Esophagus squamous epithelium (tissue), 5 donors: ENCODE data around the gene ALCAM. TPM values are rescaled to one million over a fixed set of nuclear protein-coding genes. Genes with fewer than 3 reads are reported as not detected.

Experiments
- DNase-seq: peaks from one replicate; lab custom pipeline; 2025; lab: John Stamatoyannopoulos, UW
- H3K27ac ChIP-seq, 4 donors: fragments of 200-600 bp; sonication (generic); one replicate each; pipeline ENCODE4 v1.5.1; 2016 to 2019; ENCODE audit warnings: mild to moderate bottlenecking in 1 of 4
- H3K27me3 ChIP-seq, 4 donors: fragments of 200-600 bp; sonication (generic); 1 replicate in 3 of 4; 2 replicates in 1 of 4; pipeline versions ENCODE4 v1.5.1 to v1.6.0; 2017 to 2021; ENCODE audit warnings: antibody characterized with exemption in 1 of 4
- H3K36me3 ChIP-seq, 3 donors: fragments of 200-600 bp; sonication (generic); one replicate each; pipeline ENCODE4 v1.5.1; 2016 to 2019
- H3K4me1 ChIP-seq, 3 donors: fragments of 200-600 bp; sonication (generic); one replicate each; pipeline ENCODE4 v1.5.1; 2017 to 2019
- H3K4me3 ChIP-seq, 4 donors: fragments of 200-600 bp; sonication (generic); 1 replicate in 3 of 4; 2 replicates in 1 of 4; pipeline ENCODE4 v1.5.1; 2016 to 2019; ENCODE audit warnings: mild to moderate bottlenecking in 2 of 4, moderate library complexity in 1 of 4
- H3K9me3 ChIP-seq, 3 donors: fragments of 200-600 bp; sonication (generic); one replicate each; pipeline ENCODE4 v1.5.1; 2016 to 2019
- POLR2A ChIP-seq, 4 donors: fragments of 450-650 bp; IDR thresholded peaks; one replicate each; pipeline ENCODE4 v1.6.1; 2017; ENCODE audit warnings: antibody characterized with exemption in 4 of 4, mild to moderate bottlenecking in 4 of 4, moderate library complexity in 3 of 4
- WGBS, 2 donors: methylation state at CpG; one replicate each; pipeline ENCODE4 v1.1.5; 2018; 5-methylcytosine and 5-hydroxymethylcytosine counted together
- intact Hi-C: fragments of 100-400 bp; cut with DNase I; formaldehyde crosslinking; loops from one replicate; pipeline ENCODE4 v1.15.0; 2022
- total RNA-seq, 4 donors: library from RNA; depleted of rRNA; stranded (reverse); fragments of >200 nt; gene quantifications; one replicate each; pipeline ENCODE4 v1.1.0, GENCODE V29; 2016
- TF ChIP-seq, protein P1 (sequence below), 6 experiments: fragments of 450-650 bp in 4 of 6; fragments of 200-600 bp in 2 of 6; sonication (generic) in 2 of 6; IDR thresholded peaks; one replicate each; pipeline ENCODE4 v1.5.1; 2016 to 2019; ENCODE audit warnings: antibody characterized with exemption in 6 of 6, mild to moderate bottlenecking in 4 of 6, moderate library complexity in 4 of 6
- donor health status: DM: yes; HTN: yes; CAD: no.

Gene ALCAM
- total RNA-seq, 4 donors from 2014 or later: 4.6 to 18.9 (median 8.0) TPM

DNA sequence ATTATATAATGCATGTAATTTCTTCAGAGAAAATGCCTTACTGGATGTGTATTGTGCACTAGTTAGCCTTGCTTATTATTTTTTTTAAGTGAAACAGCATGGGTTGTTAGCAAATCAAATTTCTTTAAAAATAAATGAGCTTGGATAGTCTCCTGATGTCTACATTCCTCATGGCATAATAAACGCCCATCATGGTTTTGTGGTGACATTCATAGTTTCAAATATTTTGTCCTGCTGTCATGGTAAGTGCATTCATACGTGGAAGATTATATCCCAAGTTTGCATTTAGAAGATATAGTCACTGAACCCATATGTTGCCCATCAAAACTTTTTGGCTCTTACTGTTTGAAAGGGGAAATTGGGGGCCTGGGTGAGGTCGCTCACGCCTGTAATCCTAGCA, 130.7 kb downstream of the ALCAM start:
- 68 to 80% methylated on average over 4 of the region's 4 CpGs for WGBS, 2 donors
- Histone ChIP-seq H3K4me1 (no peaks in the 10 kb centered on the region), H3K27ac (no peak overlapping the region), H3K9me3 (no peaks in the 10 kb centered on the region), H3K36me3 (no peaks in the 10 kb centered on the region), H3K4me3 (no peak overlapping the region), H3K27me3 (no peaks in the 10 kb centered on the region)
- no peak for TF ChIP-seq POLR2A (IDR thresholded peaks at IDR 0.05)
- TF ChIP-seq, protein P1, sequence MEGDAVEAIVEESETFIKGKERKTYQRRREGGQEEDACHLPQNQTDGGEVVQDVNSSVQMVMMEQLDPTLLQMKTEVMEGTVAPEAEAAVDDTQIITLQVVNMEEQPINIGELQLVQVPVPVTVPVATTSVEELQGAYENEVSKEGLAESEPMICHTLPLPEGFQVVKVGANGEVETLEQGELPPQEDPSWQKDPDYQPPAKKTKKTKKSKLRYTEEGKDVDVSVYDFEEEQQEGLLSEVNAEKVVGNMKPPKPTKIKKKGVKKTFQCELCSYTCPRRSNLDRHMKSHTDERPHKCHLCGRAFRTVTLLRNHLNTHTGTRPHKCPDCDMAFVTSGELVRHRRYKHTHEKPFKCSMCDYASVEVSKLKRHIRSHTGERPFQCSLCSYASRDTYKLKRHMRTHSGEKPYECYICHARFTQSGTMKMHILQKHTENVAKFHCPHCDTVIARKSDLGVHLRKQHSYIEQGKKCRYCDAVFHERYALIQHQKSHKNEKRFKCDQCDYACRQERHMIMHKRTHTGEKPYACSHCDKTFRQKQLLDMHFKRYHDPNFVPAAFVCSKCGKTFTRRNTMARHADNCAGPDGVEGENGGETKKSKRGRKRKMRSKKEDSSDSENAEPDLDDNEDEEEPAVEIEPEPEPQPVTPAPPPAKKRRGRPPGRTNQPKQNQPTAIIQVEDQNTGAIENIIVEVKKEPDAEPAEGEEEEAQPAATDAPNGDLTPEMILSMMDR (IDR thresholded peaks at IDR 0.05): no peak
- DNase-seq: no peak
- intact Hi-C loops: no loop called here

DNA sequence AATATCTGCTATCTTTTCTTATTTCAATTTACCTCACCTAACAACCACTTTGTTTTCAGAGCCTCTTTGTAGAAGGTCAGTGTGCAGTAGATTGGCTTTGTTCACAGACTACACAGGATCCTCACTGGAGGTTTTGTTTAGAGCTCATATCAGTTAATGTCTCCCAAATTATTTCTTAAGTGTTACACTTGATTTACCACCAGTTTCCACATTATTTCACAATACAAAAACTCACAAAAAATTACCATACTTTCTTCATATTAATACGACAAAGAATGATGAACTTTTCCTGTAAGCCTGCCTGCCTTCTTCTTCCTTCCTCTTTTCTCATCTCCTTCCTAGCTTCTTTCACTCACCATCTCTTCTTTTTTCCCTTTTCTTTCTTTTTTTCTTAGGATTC, 133.3 kb downstream of the ALCAM start:
- Histone ChIP-seq H3K27ac (no peak overlapping the region), H3K4me3 (no peak overlapping the region), H3K9me3 (no peaks in the 10 kb centered on the region), H3K36me3 (no peaks in the 10 kb centered on the region), H3K4me1 (no peaks in the 10 kb centered on the region), H3K27me3 (no peaks in the 10 kb centered on the region)
- no CpG with 5 or more reads among the region's 1 CpG for whole genome bisulfite sequencing, 2 donors
- intact Hi-C loops: no loop called here
- DNase-seq: no peak
- no peak for TF ChIP-seq POLR2A (IDR thresholded peaks at IDR 0.05)
- TF ChIP-seq, protein P1 (IDR thresholded peaks at IDR 0.05): no peak

DNA sequence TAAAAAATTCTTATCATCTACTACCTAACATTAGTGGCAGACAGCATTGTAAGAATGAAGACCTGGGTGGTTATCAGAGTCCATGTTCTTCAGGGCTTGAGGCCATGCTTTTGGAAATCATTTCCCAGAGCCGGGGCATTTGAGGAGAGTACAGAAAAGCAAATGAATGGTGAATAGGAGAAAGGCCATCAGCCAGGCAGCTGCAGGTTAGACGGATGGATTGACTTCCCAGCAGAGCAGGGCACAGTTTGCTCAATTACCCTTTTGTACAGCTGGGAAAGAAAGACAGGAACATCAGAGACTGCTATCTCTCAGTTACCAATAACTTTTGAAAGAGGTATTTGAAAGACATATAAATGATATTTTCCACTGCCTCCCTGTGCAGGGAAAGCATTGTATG, 135.6 kb downstream of the ALCAM start:
- no peak overlapping the region for H3K27ac ChIP-seq
- no peaks in the 10 kb centered on the region for H3K9me3 ChIP-seq
- DNase-seq: no peak
- TF ChIP-seq POLR2A (IDR thresholded peaks at IDR 0.05): no peak
- TF ChIP-seq, protein P1 (IDR thresholded peaks at IDR 0.05): no peak
- no peaks in the 10 kb centered on the region for H3K36me3 ChIP-seq
- intact Hi-C loops: no loop called here
- 71 to 85% methylated on average over 2 of the region's 2 CpGs for WGBS, 2 donors
- H3K4me3 ChIP-seq: no peak overlapping the region
- no peaks in the 10 kb centered on the region for H3K27me3 ChIP-seq
- H3K4me1 ChIP-seq: no peaks in the 10 kb centered on the region

DNA sequence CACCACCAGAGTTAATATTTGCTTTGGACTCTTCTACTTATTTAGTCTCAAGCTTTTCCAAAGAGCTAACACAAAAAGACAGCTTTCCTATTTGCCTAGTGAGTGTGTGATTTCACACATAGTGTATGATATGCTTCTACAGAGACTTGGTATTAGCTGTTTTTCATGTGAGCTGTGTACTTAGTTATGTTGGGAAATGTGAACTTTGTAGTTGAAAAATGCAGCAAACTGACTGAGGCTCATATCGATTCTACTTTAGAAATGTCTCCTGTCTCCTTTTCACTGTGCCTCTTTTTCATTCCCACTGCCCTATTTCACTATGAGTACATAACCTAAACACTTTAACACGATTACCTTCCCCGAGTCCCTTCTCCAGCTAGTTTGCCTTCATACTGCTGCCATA, 136.5 kb downstream of the ALCAM start:
- no peak overlapping the region for H3K4me3 ChIP-seq
- intact Hi-C loops: no loop called here
- TF ChIP-seq, protein P1 (IDR thresholded peaks at IDR 0.05): no peak
- no peak for TF ChIP-seq POLR2A (IDR thresholded peaks at IDR 0.05)
- no peaks in the 10 kb centered on the region for H3K27me3 ChIP-seq
- no peaks in the 10 kb centered on the region for H3K36me3 ChIP-seq
- H3K9me3 ChIP-seq: no peaks in the 10 kb centered on the region
- 61 to 89% methylated on average over 3 of the region's 3 CpGs for WGBS, 2 donors
- DNase-seq: no peak
- H3K27ac ChIP-seq: no peak overlapping the region
- H3K4me1 ChIP-seq: no peaks in the 10 kb centered on the region

GRCh38 chr3:105504440-105504951, 137.8 kb downstream of the ALCAM start:
- no peaks in the 10 kb centered on the region for H3K9me3 ChIP-seq
- 83 to 95% methylated on average over 6 to 11 of the region's 13 CpGs for WGBS, 2 donors
- no peak for DNase-seq
- H3K27me3 ChIP-seq: no peaks in the 10 kb centered on the region
- no peak overlapping the region for H3K27ac ChIP-seq
- TF ChIP-seq, protein P1 (IDR thresholded peaks at IDR 0.05): no peak
- no peak for TF ChIP-seq POLR2A (IDR thresholded peaks at IDR 0.05)
- no peaks in the 10 kb centered on the region for H3K36me3 ChIP-seq
- H3K4me1 ChIP-seq: no peaks in the 10 kb centered on the region
- intact Hi-C loops: no loop called here
- H3K4me3 ChIP-seq: no peak overlapping the region
